ENCODE measurements around the gene SST. TPM values are rescaled to one million over a fixed set of nuclear protein-coding genes. Genes with fewer than 3 reads are reported as not detected.

The SST gene
- total RNA-seq, 2 experiments from 2014 or later: not detected

DNA sequence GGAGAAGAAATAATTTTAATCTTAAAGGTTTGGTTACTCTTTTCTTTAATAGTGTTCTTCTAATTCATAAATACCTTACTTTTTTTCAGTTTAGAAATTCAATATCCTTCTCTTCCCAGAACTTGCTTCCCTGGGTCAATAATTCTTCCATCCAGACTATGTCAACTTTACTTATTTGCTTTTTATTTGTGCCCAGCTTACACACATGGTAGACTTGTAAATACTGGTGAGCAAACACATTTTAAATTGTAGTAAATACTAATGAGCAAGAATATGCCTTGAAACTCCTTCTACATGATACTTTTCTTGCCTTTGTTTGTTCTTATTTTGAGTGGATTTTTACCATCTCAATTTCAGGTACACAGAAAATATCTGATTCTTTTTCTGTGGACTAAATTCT lies 33.7 kb downstream of the SST start:
- Mint-ChIP-seq H3K36me3 (ENCODE audit: low read depth) (no peaks in the 10 kb centered on the region), H3K9me3 (peaks cover 5% of the 10 kb centered on the region), H3K27ac (no peak overlapping the region), H3K27me3 (peaks cover 33% of the 10 kb centered on the region), H3K4me1 (ENCODE audit: low read depth) (no peaks in the 10 kb centered on the region), H3K4me3 (no peak overlapping the region)
- Histone ChIP-seq H3K27me3 (ENCODE audit: control insufficient read depth in 1 of 2, insufficient read depth in 2 of 2, low read length in 2 of 2) (peaks cover 0 to 6% of the 10 kb centered on the region in 2 experiments), H3K4me1 (ENCODE audit: insufficient read depth, low read length) (no peaks in the 10 kb centered on the region), H3K4me3 (ENCODE audit: low read length) (no peak overlapping the region), H3K27ac (ENCODE audit: low read depth in 1 of 2, low read length in 2 of 2) (no peak overlapping the region), H3K36me3 (ENCODE audit: insufficient read depth, low read length) (no peaks in the 10 kb centered on the region), H3K9me3 (ENCODE audit: control insufficient read depth in 1 of 2, insufficient read depth in 1 of 2, low read length in 2 of 2) (peaks cover 0 to 10% of the 10 kb centered on the region in 2 experiments)
- TF ChIP-seq, protein P1, sequence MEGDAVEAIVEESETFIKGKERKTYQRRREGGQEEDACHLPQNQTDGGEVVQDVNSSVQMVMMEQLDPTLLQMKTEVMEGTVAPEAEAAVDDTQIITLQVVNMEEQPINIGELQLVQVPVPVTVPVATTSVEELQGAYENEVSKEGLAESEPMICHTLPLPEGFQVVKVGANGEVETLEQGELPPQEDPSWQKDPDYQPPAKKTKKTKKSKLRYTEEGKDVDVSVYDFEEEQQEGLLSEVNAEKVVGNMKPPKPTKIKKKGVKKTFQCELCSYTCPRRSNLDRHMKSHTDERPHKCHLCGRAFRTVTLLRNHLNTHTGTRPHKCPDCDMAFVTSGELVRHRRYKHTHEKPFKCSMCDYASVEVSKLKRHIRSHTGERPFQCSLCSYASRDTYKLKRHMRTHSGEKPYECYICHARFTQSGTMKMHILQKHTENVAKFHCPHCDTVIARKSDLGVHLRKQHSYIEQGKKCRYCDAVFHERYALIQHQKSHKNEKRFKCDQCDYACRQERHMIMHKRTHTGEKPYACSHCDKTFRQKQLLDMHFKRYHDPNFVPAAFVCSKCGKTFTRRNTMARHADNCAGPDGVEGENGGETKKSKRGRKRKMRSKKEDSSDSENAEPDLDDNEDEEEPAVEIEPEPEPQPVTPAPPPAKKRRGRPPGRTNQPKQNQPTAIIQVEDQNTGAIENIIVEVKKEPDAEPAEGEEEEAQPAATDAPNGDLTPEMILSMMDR (IDR thresholded peaks at IDR 0.05): no peak
- ChIA-PET CTCF (no interaction called here), POLR2A (no interaction called here)
- DNase-seq: no peak
- ATAC-seq (ENCODE audit: poor library complexity): no peak
- intact Hi-C loops (cut with DNase I, micrococcal nuclease): no loop called here

DNA sequence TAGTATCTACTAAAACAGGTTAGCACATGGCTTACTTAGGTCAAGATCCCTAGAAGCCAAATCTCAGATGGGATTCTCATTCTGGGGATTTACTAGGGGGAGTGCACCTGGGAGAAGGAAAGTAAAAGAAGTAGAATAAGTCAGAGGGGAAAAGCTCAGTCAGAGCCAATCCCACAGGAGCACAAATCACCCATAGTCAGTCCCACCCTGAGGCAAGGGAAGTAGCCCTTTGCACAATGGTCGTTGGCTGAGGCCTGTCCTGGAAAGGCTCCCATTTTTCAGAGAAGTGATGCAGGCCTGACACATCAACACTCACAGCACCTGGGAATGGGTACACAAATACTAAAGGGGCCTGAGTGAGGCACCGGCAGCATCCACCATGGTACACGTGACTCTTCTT lies 39.8 kb downstream of the SST start:
- H3K36me3 ChIP-seq (ENCODE audit: insufficient read depth, low read length): no peaks in the 10 kb centered on the region
- no peak overlapping the region for H3K4me3 ChIP-seq (ENCODE audit: low read length)
- no peaks in the 10 kb centered on the region for H3K27me3 ChIP-seq (ENCODE audit: control insufficient read depth in 1 of 2, insufficient read depth in 2 of 2, low read length in 2 of 2)
- Mint-ChIP-seq H3K4me1 (ENCODE audit: low read depth) (no peaks in the 10 kb centered on the region), H3K4me3 (no peak overlapping the region), H3K27me3 (peaks cover 9% of the 10 kb centered on the region), H3K36me3 (ENCODE audit: low read depth) (no peaks in the 10 kb centered on the region), H3K9me3 (peaks cover 5% of the 10 kb centered on the region), H3K27ac (no peak overlapping the region)
- H3K9me3 ChIP-seq (ENCODE audit: control insufficient read depth in 1 of 2, insufficient read depth in 1 of 2, low read length in 2 of 2): peaks cover 0 to 10% of the 10 kb centered on the region in 2 experiments
- CTCF ChIA-PET: no interaction called here
- H3K27ac ChIP-seq (ENCODE audit: low read depth in 1 of 2, low read length in 2 of 2): no peak overlapping the region
- no peaks in the 10 kb centered on the region for H3K4me1 ChIP-seq (ENCODE audit: insufficient read depth, low read length)
- TF ChIP-seq, protein P1 (IDR thresholded peaks at IDR 0.05): no peak
- intact Hi-C loops (cut with DNase I, micrococcal nuclease): no loop called here
- ATAC-seq (ENCODE audit: poor library complexity) (no peak), DNase-seq (no peak)
- POLR2A ChIA-PET: no interaction called here

DNA sequence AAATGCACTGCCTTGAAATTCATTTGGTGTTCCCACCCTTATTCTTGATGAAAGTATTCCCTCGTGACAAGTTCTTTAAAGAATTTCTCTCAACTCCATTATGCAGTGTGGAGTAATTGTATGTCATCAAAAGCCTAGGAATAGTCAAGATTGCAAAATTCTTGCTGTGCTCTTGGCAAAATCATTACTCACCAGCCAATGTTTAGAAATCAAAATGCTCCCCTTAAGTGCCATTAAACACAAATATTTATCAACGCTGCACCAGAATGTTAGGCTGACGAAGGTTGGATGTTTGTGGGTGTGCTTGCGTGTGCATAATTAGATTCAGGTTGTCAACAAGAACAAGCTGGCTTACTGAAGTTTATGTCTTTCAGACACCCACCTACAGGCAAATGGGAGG lies 40.5 kb downstream of the SST start:
- H3K9me3 ChIP-seq (ENCODE audit: control insufficient read depth in 1 of 2, insufficient read depth in 1 of 2, low read length in 2 of 2): peaks cover 0 to 9% of the 10 kb centered on the region in 2 experiments
- DNase-seq (no peak), ATAC-seq (ENCODE audit: poor library complexity) (no peak)
- H3K4me1 ChIP-seq (ENCODE audit: insufficient read depth, low read length): no peaks in the 10 kb centered on the region
- Mint-ChIP-seq H3K4me3 (no peak overlapping the region), H3K27ac (no peak overlapping the region), H3K4me1 (ENCODE audit: low read depth) (no peaks in the 10 kb centered on the region), H3K27me3 (peaks cover 4% of the 10 kb centered on the region), H3K36me3 (ENCODE audit: low read depth) (no peaks in the 10 kb centered on the region), H3K9me3 (no peaks in the 10 kb centered on the region)
- intact Hi-C loops (cut with DNase I, micrococcal nuclease): no loop called here
- TF ChIP-seq, protein P1 (IDR thresholded peaks at IDR 0.05): no peak
- H3K36me3 ChIP-seq (ENCODE audit: insufficient read depth, low read length): no peaks in the 10 kb centered on the region
- CTCF ChIA-PET: no interaction called here
- POLR2A ChIA-PET: no interaction called here
- H3K27me3 ChIP-seq (ENCODE audit: control insufficient read depth in 1 of 2, insufficient read depth in 2 of 2, low read length in 2 of 2): no peaks in the 10 kb centered on the region
- H3K27ac ChIP-seq (ENCODE audit: low read depth in 1 of 2, low read length in 2 of 2): no peak overlapping the region
- H3K4me3 ChIP-seq (ENCODE audit: low read length): no peak overlapping the region

All from CD4-positive, alpha-beta T cell (primary cell).